Left ventricle myocardium superior (tissue), 1 donor: ENCODE measurements around the gene WIF1. TPM values are rescaled to one million over a fixed set of nuclear protein-coding genes. Genes with fewer than 3 reads are reported as not detected.
A peak's percentile ranks its signal among the peaks of the same experiment; 100 is the strongest.

ENCODE experiments used
- ATAC-seq: fragments of 200-7000 bp; cut with Tn5 transposase; one replicate; pipeline ENCODE4 v1.9.1; 2020; ENCODE audit warnings: mild to moderate bottlenecking, moderate library complexity
- DNase-seq: peaks from one replicate; pipeline ENCODE4 v3.0.0-alpha.2; 2020
- intact Hi-C: fragments of 100-400 bp; cut with micrococcal nuclease; formaldehyde crosslinking; loops from one replicate; pipeline ENCODE4 v1.11.0; 2022
- total RNA-seq: library from RNA; stranded (reverse); fragmentation: NEBNext Ultra II Directional; extraction: Animal tissue kit (Norgen Biotek cat#: 25700); gene quantifications from one replicate; pipeline ENCODE4 v1.2.1, GENCODE V29; 2021
- donor health status: DM: no; HTN: yes; CAD: no; lungs with severe emphysema.

Gene WIF1
- total RNA-seq, 1 donor from 2014 or later = not detected

GRCh38 chr12:65125247-65125646, 4.1 kb upstream of the WIF1 start:
- ATAC-seq (no peak), DNase-seq (no peak)
- intact Hi-C loops = no loop called here

- no peak for DNase-seq
- intact Hi-C loops = no loop called here
- no peak for ATAC-seq
Observed at GRCh38 chr12:65123435-65124063, 2.4 kb upstream of the WIF1 start.

DNA sequence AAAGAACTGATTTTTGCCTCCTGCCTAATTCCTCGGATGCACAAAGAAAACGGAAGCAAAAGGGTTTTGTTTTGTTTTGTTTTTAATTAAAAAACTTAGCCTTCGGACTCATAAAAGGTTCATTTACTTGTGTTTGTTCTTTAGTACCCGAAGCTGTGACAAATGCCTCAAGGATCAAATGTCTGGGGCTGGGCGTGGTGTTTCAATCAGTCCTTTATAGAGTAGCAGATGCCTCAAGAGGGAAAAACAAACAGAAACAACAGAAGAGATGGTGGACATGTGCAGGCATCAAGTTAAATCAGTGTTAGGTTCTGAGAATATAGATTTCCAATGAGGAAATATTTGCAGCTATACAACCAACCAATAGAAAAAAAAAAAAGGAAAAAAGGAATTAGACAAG, 1.6 kb upstream of the WIF1 start:
- ATAC-seq = no peak
- intact Hi-C loops = no loop called here

GRCh38 chr12:65121956-65122469, 908 bp upstream of the WIF1 start:
- no peak for ATAC-seq
- intact Hi-C loops = no loop called here
- peak; percentile 25 for DNase-seq

More for the DNA sequence above, 1.6 kb upstream of the WIF1 start:
- DNase-seq = no peak

- ATAC-seq (no peak), DNase-seq (no peak)
- intact Hi-C loops = no loop called here
Observed at GRCh38 chr12:65119063-65119462, 2.0 kb downstream of the WIF1 start.

GRCh38 chr12:65113621-65114035, 7.5 kb downstream of the WIF1 start:
- no peak for ATAC-seq
- no peak for DNase-seq
- intact Hi-C loops = no loop called here

DNA sequence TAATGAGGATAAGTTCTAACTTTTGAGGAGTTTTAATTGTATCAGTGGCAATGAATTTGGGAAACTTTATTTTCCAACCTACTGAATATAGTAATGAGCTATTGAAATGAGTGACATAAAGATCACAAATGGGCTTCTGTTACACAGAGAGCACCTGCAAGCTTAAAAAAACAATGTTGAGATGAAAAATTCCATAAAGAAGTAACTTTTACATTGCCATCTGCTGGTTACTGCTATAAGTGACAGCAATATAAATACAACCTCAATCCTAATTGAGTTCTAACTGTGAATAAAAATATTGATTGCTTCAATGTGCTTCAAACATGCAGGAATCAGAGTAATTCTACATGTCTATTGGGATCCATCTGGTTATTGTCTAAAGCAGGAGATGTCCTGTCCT, 14.2 kb downstream of the WIF1 start:
- DNase-seq (no peak), ATAC-seq (no peak)
- intact Hi-C loops = no loop called here

DNA sequence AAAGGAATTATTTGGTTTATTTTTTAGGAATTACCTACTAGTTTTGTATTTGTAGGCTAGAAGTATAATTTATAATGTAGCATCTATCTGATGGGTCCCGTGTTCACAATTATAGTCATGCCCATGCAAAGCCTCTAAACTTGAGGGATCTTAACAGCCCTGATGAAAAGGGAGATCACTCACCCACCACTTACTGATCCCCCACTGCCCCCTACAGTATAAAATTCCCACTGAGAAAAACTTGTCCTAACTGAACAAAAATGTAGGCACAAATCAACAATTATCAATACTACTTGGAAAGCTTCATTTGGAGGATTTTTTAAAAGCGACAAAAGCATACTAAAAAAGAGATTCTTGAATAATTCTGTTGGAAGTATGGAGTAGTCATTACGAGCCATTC, 21.0 kb downstream of the WIF1 start:
- DNase-seq (no peak), ATAC-seq (no peak)
- intact Hi-C loops = no loop called here

- intact Hi-C loops = no loop called here
- DNase-seq = no peak
Observed at GRCh38 chr12:65099182-65099581, 21.9 kb downstream of the WIF1 start.

GRCh38 chr12:65098364-65098763, 22.7 kb downstream of the WIF1 start:
- DNase-seq (no peak), ATAC-seq (no peak)
- intact Hi-C loops = no loop called here

More at GRCh38 chr12:65099182-65099581, 21.9 kb downstream of the WIF1 start:
- no peak for ATAC-seq

DNA sequence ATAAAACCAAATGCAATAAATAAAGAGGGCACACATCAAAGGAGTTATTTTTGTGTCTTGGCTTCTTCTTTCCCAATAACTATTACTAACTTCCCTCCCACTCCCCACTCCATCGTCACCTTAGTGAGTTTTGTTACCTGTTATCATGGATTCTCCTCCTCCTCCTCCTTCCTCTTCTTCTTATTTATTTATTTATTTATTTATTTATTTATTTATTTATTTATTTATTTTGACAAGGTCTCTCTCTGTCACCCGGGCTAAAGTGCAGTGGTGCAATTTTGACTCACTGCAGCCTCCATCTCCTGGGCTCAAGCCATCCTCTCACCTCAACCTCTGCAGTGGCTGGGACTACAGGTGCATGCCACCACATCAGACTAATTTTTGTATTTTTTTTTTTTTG, 26.4 kb downstream of the WIF1 start:
- intact Hi-C loops = no loop called here
- ATAC-seq (no peak), DNase-seq (no peak)

- DNase-seq (no peak), ATAC-seq (no peak)
- intact Hi-C loops = no loop called here
Observed at GRCh38 chr12:65093606-65094005, 27.5 kb downstream of the WIF1 start.

GRCh38 chr12:65090461-65090860, 30.6 kb downstream of the WIF1 start:
- ATAC-seq (no peak), DNase-seq (no peak)
- intact Hi-C loops = no loop called here

DNA sequence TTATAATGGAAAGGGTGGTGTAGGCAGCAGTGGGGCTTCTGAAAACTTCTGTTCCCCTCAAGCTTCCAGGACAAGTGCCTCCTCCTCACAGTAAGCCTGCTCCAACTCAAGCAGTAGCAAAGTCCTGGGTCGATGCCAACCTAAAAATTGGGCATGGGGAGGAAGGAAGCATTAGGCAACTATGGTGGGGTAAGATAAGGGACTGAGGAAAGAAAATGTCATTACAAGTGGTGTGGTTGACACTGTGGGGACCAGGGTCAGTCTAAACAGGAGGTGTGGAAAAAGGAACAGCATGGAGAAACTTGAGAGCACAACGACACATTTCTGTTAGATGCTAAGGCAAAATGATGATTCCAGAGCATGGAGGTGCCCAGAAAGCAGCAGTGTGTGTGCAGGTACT, 34.9 kb downstream of the WIF1 start:
- ATAC-seq = no peak
- no peak for DNase-seq
- intact Hi-C loops = no loop called here

- ATAC-seq = no peak
- intact Hi-C loops = no loop called here
Observed at GRCh38 chr12:65084579-65084978, 36.5 kb downstream of the WIF1 start.

GRCh38 chr12:65083581-65083980, 37.5 kb downstream of the WIF1 start:
- no peak for ATAC-seq
- intact Hi-C loops = no loop called here

More at GRCh38 chr12:65084579-65084978, 36.5 kb downstream of the WIF1 start:
- no peak for DNase-seq

DNA sequence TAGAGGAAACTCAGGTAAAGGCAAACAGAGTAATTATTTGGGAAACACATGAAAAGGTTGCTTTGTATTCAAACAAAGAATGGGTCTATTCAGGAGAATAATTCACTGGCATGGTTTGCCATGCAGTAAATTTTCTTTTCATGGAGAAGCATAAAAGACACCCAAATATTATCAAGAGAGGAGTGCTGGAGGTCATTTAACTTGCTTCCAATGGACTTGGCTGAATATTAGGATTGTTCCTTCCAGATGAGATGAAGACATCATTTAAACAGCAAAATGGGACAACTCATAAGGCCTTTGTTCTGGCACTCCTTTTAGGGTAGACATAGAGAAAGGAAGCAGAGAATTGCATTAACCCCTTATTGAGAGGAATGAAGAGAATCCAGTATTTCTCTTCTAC, 38.7 kb downstream of the WIF1 start:
- ATAC-seq = no peak
- no peak for DNase-seq
- intact Hi-C loops = no loop called here

More at GRCh38 chr12:65083581-65083980, 37.5 kb downstream of the WIF1 start:
- DNase-seq = no peak

GRCh38 chr12:65081496-65081895, 39.6 kb downstream of the WIF1 start:
- intact Hi-C loops = no loop called here
- DNase-seq (no peak), ATAC-seq (no peak)

DNA sequence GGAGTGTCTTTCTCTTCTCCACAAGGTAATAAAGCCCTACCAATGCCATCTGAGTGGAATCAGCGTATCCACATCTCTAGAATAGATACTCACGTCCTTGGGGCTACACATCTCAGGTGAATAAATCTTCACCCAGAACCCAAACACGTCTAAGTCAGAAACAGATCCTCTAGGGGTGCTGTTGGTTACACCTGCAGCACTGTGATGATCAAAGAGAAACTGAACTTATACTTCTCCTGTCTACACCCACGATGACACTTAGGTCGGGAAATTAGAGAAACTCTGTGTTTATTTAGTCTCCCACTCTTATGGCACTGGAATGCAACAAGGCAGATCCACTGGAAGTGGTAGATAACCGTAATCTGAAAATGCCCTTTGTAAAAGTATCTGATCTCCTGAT, 46.2 kb downstream of the WIF1 start:
- DNase-seq (no peak), ATAC-seq (no peak)
- intact Hi-C loops = no loop called here

GRCh38 chr12:65069336-65069735, 51.8 kb downstream of the WIF1 start:
- DNase-seq (no peak), ATAC-seq (no peak)
- intact Hi-C loops = no loop called here

DNA sequence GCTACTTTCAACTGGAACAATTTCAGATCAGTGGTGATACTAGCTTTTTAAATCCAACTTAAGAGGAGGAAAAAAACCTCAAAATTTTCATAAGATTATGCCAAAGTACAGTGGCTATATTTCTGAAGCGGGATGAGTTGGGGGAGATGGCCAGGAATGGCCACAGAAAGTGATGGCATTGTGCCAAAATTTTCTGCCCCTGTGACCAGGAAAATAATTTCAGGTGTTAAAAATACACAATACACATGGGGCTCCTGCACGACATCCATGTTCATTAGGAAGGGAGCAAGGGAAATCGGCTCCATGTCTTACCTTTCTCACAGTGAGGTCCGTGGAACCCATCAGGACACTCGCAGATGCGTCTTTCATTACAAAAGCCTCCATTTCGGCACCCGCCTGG, 53.7 kb downstream of the WIF1 start:
- intact Hi-C loops = no loop called here
- ATAC-seq = no peak

More for the DNA sequence above, 53.7 kb downstream of the WIF1 start:
- DNase-seq = no peak
